ENCODE data around the gene PCID2. TPM values are rescaled to one million over a fixed set of nuclear protein-coding genes. Genes with fewer than 3 reads are reported as not detected.

The PCID2 gene
- polyA plus RNA-seq, 1 donor from 2014 or later = 81.3 TPM

DNA sequence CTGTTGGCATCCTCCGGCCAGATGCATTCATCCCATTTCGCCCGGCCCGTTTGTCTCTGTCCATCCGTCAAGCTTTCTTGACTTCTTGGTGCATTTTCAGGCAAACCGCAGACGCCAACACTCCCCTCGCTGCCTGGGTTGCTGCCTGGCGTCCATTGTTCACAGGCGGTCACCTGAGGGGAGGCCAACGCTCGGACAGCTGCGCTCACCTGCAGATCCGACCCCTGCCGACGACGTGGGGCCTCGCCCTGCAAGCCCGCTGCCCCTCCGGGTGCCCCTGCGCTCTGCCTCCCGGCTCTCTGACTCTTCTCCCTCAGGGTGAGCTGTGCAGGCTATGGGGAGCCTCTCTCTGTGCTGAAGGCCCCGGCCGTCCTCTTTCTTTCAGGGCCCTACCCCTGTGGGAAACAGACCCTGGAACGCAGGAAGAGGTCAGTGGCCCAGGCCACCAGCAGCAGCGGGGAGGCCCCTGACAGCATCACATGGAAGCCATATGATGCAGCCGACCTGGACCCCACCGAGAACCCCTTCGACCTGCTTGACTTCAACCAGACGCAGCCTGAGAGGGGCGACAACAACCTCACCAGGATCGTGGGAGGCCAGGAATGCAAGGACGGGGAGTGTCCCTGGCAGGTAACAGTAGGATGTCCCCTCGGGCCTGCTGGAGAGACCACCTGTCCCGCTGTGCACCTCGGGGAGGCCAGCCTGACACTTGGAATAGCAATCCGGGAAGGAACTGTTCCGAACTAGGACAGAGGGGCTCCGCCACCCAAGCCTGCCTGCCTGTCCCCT is 64.8 kb downstream of the PCID2 start:
- Histone ChIP-seq H3K27ac (ENCODE audit: low read length) (no peak overlapping the region), H4K20me1 (ENCODE audit: insufficient read depth) (no peaks in the 10 kb centered on the region), H3K9me2 (ENCODE audit: insufficient read depth, low read length) (no peaks in the 10 kb centered on the region), H3K79me2 (replicated peaks; ENCODE audit: insufficient read depth, low read length) (no peaks in the 10 kb centered on the region), H3K36me3 (ENCODE audit: insufficient read depth, low read length) (no peaks in the 10 kb centered on the region), H3K27me3 (ENCODE audit: insufficient read depth, low read depth, low read length) (no peaks in the 10 kb centered on the region), H2AFZ (ENCODE audit: low read depth, low read length) (no peak overlapping the region), H3K9ac (ENCODE audit: low read length) (no peak overlapping the region), H3K4me2 (ENCODE audit: low read length) (no peak overlapping the region), H3K9me3 (ENCODE audit: low read length) (no peaks in the 10 kb centered on the region), H3F3A (ENCODE audit: insufficient read depth, low read length, poor library complexity, severe bottlenecking) (no peaks in the 10 kb centered on the region), H3K4me3 (ENCODE audit: low read length) (no peak overlapping the region)
- TF ChIP-seq TAF1 (IDR thresholded peaks at IDR 0.05; ENCODE audit: low read depth) = no peak
- TF ChIP-seq, protein P1, sequence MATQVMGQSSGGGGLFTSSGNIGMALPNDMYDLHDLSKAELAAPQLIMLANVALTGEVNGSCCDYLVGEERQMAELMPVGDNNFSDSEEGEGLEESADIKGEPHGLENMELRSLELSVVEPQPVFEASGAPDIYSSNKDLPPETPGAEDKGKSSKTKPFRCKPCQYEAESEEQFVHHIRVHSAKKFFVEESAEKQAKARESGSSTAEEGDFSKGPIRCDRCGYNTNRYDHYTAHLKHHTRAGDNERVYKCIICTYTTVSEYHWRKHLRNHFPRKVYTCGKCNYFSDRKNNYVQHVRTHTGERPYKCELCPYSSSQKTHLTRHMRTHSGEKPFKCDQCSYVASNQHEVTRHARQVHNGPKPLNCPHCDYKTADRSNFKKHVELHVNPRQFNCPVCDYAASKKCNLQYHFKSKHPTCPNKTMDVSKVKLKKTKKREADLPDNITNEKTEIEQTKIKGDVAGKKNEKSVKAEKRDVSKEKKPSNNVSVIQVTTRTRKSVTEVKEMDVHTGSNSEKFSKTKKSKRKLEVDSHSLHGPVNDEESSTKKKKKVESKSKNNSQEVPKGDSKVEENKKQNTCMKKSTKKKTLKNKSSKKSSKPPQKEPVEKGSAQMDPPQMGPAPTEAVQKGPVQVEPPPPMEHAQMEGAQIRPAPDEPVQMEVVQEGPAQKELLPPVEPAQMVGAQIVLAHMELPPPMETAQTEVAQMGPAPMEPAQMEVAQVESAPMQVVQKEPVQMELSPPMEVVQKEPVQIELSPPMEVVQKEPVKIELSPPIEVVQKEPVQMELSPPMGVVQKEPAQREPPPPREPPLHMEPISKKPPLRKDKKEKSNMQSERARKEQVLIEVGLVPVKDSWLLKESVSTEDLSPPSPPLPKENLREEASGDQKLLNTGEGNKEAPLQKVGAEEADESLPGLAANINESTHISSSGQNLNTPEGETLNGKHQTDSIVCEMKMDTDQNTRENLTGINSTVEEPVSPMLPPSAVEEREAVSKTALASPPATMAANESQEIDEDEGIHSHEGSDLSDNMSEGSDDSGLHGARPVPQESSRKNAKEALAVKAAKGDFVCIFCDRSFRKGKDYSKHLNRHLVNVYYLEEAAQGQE (IDR thresholded peaks at IDR 0.05; ENCODE audit: borderline replicate concordance) = no peak
- TF ChIP-seq RAD21 (conservative IDR thresholded peaks at IDR 0.05) = no peak
- TF ChIP-seq POLR2AphosphoS5 (IDR thresholded peaks at IDR 0.05) = no peak
- TF ChIP-seq SMC3 (conservative IDR thresholded peaks at IDR 0.05; ENCODE audit: poor library complexity) = no peak
- TF ChIP-seq, protein P2, sequence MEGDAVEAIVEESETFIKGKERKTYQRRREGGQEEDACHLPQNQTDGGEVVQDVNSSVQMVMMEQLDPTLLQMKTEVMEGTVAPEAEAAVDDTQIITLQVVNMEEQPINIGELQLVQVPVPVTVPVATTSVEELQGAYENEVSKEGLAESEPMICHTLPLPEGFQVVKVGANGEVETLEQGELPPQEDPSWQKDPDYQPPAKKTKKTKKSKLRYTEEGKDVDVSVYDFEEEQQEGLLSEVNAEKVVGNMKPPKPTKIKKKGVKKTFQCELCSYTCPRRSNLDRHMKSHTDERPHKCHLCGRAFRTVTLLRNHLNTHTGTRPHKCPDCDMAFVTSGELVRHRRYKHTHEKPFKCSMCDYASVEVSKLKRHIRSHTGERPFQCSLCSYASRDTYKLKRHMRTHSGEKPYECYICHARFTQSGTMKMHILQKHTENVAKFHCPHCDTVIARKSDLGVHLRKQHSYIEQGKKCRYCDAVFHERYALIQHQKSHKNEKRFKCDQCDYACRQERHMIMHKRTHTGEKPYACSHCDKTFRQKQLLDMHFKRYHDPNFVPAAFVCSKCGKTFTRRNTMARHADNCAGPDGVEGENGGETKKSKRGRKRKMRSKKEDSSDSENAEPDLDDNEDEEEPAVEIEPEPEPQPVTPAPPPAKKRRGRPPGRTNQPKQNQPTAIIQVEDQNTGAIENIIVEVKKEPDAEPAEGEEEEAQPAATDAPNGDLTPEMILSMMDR (IDR thresholded peaks at IDR 0.05; ENCODE audit: poor library complexity, severe bottlenecking) = no peak

- no peak overlapping the region for H2AFZ ChIP-seq (ENCODE audit: low read depth, low read length)
- no peaks in the 10 kb centered on the region for H4K20me1 ChIP-seq (ENCODE audit: insufficient read depth)
- no peak overlapping the region for H3K4me3 ChIP-seq (ENCODE audit: low read length)
- no peak overlapping the region for H3K4me2 ChIP-seq (ENCODE audit: low read length)
- no peaks in the 10 kb centered on the region for H3K9me2 ChIP-seq (ENCODE audit: insufficient read depth, low read length)
- H3K9ac ChIP-seq (ENCODE audit: low read length) = no peak overlapping the region
- H3K36me3 ChIP-seq (ENCODE audit: insufficient read depth, low read length) = no peaks in the 10 kb centered on the region
- H3F3A ChIP-seq (ENCODE audit: insufficient read depth, low read length, poor library complexity, severe bottlenecking) = no peaks in the 10 kb centered on the region
- TF ChIP-seq RAD21 (conservative IDR thresholded peaks at IDR 0.05) = no peak
- TF ChIP-seq EZH2 (IDR thresholded peaks at IDR 0.05; ENCODE audit: borderline replicate concordance, insufficient read depth, low read length, poor library complexity, severe bottlenecking) = no peak
- TF ChIP-seq MXI1 (conservative IDR thresholded peaks at IDR 0.05; ENCODE audit: poor library complexity, severe bottlenecking) = no peak
- no peak overlapping the region for H3K27ac ChIP-seq (ENCODE audit: low read length)
- no peaks in the 10 kb centered on the region for H3K79me2 ChIP-seq (replicated peaks; ENCODE audit: insufficient read depth, low read length)
- H3K27me3 ChIP-seq (ENCODE audit: insufficient read depth, low read depth, low read length) = no peaks in the 10 kb centered on the region
- H3K9me3 ChIP-seq (ENCODE audit: low read length) = no peaks in the 10 kb centered on the region
Measured at GRCh38 chr13:113142876-113143275, 65.6 kb downstream of the PCID2 start.

DNA sequence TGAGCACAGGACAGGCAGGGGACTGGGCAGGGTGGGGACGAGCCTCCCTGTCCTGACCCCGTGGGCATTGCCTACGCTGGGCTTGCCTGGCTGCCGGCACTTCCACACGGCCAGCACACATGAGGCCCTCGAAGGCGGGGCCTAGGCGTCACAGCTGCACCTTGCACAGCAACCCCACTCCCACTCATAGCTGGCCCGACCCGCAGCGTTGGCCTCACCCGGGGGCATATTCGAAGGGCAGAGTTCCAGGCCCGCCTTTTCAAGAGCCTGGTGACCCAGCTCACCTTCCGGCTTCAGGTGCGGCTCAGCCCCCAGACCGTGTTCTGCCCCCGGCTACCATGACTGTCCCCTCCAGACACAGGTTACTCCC is 66.9 kb downstream of the PCID2 start:
- no peaks in the 10 kb centered on the region for H3K9me2 ChIP-seq (ENCODE audit: insufficient read depth, low read length)

More for the DNA sequence above, 66.9 kb downstream of the PCID2 start:
- Histone ChIP-seq H4K20me1 (ENCODE audit: insufficient read depth) (no peaks in the 10 kb centered on the region), H3K4me3 (ENCODE audit: low read length) (no peak overlapping the region), H3K27ac (ENCODE audit: low read length) (no peak overlapping the region), H3K27me3 (ENCODE audit: insufficient read depth, low read depth, low read length) (no peaks in the 10 kb centered on the region), H2AFZ (ENCODE audit: low read depth, low read length) (no peak overlapping the region), H3K4me2 (ENCODE audit: low read length) (no peak overlapping the region), H3F3A (ENCODE audit: insufficient read depth, low read length, poor library complexity, severe bottlenecking) (no peaks in the 10 kb centered on the region), H3K36me3 (ENCODE audit: insufficient read depth, low read length) (no peaks in the 10 kb centered on the region), H3K9ac (ENCODE audit: low read length) (no peak overlapping the region), H3K9me3 (ENCODE audit: low read length) (no peaks in the 10 kb centered on the region), H3K79me2 (replicated peaks; ENCODE audit: insufficient read depth, low read length) (no peaks in the 10 kb centered on the region)
- TF ChIP-seq EP300 (conservative IDR thresholded peaks at IDR 0.05; ENCODE audit: poor library complexity, severe bottlenecking) (no peak), RAD21 (conservative IDR thresholded peaks at IDR 0.05) (no peak), TAF1 (IDR thresholded peaks at IDR 0.05; ENCODE audit: low read depth) (no peak), MXI1 (conservative IDR thresholded peaks at IDR 0.05; ENCODE audit: poor library complexity, severe bottlenecking) (no peak), SMC3 (conservative IDR thresholded peaks at IDR 0.05; ENCODE audit: poor library complexity) (no peak), EZH2 (IDR thresholded peaks at IDR 0.05; ENCODE audit: borderline replicate concordance, insufficient read depth, low read length, poor library complexity, severe bottlenecking) (no peak), POLR2AphosphoS5 (IDR thresholded peaks at IDR 0.05) (no peak)
- TF ChIP-seq, protein P1 (IDR thresholded peaks at IDR 0.05; ENCODE audit: borderline replicate concordance) = no peak
- TF ChIP-seq, protein P2 (IDR thresholded peaks at IDR 0.05; ENCODE audit: poor library complexity, severe bottlenecking) = no peak
